Caki2 (cell line): ENCODE results near the gene ABHD3. TPM values are rescaled to one million over a fixed set of nuclear protein-coding genes. Genes with fewer than 3 reads are reported as not detected.
"Not testable (repeated sequence)": the region's sequence is repeated elsewhere in the genome, so short reads cannot be mapped to it uniquely, and the experiment has no call there.

ENCODE experiments used
- DNase-seq: peaks from one replicate; pipeline ENCODE4 v3.0.0-alpha.2; 2015; ENCODE audit warnings: low read depth
- in situ Hi-C: cut with HindIII; loops from 2 replicates; pipeline ENCODE4 v1.10.0; 2016; ENCODE audit warnings: low sequenced_read_pairs, low pct_unique_long_range_greater_than_20kb, mixed read lengths
- total RNA-seq: library from RNA; depleted of rRNA; stranded (reverse); fragments of >200 nt; shearing (Covaris generic); gene quantifications from 2 replicates; pipeline ENCODE4 v1.2.3, GENCODE V29; 2014; ENCODE audit warnings: low replicate concordance; rRNA removed

ABHD3 gene, protein sequence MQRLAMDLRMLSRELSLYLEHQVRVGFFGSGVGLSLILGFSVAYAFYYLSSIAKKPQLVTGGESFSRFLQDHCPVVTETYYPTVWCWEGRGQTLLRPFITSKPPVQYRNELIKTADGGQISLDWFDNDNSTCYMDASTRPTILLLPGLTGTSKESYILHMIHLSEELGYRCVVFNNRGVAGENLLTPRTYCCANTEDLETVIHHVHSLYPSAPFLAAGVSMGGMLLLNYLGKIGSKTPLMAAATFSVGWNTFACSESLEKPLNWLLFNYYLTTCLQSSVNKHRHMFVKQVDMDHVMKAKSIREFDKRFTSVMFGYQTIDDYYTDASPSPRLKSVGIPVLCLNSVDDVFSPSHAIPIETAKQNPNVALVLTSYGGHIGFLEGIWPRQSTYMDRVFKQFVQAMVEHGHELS
- total RNA-seq = 52.6 and 73.5 TPM in 2 replicates

DNA sequence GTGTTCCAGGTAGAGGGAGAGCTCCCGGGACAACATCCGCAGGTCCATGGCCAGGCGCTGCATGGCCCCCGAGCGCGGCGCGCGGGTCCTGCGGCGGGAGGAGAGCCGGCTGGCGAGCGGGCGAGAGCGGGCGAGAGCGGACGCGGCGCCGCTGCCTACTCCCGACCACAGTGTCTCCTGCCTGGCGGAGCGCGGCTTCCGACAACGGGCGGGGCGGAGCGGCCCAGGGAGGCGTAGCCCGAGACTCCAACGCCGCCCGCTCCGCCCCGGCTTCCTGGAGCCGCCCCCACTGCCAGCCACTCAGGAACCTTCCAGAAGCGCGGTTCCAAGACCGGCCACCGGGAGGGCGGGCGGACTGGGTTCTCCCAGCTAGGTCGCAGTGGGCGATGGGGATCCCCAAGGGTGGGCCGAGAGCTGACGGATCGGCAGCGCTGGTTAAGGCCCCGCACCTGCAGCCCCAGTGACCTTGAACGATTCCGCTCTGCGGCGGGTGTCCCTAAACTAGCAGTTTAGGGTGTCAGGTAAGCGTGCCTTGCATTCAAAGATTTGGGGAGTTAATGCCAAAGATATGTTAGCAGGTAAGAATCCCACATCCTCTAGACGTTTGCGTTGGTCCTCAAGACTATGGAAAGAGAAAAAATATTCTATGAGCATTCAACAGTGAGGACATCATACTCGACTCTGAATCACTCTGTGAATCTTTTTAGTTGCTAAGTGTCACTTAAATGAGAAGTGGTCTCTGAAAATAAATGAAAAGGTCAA lies at the start of gene ABHD3:
Gene ABHD3, minus strand, starts transcription at position 172 of the 762 bp plus-strand sequence. Its CDS starts 109 bp downstream, at position 63.
- in situ Hi-C loops = no loop called here
- DNase-seq = peak; percentile 80

DNA sequence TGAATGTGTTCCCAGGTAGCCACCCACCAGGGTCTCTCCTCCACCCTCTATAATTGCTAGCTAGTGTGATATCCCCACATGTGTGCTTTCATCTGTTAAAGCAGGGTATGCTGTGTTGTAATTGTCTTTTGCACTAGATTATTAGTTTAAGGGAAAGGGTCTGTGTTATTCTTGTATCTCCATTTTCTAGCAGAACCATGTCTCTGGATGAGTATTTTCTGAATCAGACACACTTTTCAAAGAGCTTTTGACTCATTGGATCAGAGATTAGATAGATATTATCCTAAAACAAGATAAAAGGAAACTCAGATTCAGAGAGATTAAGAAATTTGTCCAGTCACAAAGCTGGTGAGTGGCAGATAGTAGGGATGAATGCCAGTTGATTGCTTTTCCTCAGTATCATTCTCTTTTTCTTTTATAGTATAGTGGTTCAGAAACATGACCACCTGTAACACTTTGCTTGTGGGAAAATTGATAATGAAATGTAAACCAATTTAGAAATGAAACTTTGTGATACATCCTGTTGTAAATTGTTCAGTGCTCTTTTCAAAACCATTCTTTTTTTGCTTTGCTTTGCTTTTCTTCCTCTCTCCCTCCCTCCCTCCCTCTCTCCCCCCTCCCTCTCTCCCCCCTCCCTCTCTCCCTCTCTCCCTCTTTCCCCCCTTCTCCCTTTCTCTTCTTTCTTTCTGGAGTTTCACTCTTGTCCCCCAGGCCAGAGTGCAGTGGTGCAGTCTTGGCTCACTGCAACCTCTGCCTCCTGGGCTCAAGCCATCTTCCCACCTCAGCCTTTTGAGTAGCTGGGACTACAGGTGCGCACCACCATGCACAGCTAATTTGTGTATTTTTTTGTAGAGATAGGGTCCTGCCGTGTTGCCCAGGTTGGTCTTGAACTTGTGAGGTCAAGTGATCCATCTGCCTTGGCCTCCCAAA lies 43.5 kb upstream of the ABHD3 start:
- in situ Hi-C loops = no loop called here
- no peak for DNase-seq

DNA sequence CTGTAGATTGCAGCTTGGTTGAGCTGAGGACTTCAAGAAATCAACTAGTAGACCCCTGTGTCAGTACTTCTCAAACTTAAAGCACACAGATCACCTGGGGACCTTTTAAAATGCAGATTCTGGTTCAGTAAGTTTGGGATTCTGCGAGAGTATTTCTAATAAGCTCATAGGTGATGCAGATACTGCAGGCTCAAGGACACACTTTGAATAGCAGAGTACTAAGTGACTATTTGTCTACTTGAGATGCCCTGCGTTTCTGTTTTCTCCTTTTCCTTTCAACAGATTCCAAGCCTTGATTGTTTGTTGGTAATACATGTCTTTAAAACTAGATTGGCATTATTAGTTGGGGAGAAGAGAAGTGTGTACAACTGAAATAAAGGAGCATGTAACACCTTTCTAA lies 42.7 kb upstream of the ABHD3 start:
- no peak for DNase-seq
- in situ Hi-C loops = no loop called here

DNA sequence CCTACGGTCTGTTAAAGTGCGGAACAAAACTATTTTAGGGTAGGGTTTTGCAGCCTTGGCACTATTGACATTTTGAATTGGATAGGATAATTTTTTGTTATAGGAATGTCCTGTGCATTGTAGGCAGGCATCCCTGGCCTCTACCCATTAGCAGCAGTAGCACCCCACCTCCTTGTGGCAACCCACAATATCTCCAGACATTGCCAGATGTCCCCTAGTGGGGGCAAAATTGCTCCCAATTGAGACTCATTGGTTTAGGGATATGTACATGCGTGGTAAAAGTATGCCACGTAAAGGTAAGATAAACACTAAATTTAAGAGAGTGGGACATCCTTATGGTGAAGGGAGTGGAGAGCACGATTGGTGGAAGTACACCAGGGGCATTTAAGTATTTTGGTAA lies 40.7 kb upstream of the ABHD3 start:
- in situ Hi-C loops = no loop called here
- no peak for DNase-seq

DNA sequence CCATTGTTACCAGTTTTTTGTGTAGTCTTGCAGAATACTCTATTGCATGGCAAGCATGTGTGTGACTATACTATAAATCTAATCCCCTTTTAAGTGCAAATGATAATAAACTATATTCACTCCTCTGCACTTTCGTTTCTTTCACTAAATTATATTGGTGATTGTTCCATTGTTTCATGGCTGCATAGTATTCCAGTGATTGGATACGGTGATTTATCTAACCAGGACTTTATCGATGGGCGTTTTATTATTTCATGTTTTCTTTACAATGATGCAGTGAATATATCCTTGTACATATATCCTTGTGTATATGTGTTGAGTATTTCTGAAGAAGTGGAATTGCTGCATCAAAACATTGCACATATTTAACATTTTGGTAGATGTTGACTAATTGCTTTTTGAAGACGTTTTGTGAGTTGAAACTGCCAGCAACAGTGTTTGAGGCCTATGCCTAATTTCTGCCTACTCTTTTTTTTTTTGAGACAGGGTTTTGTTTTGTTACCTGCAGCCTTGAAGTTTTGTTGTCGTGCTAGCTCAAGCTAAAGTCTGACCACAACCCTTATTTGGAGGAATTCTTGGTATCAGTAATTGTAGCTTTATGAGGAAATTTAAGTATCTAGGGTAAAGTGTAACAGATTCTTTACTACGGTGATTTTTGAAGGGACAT lies 38.7 kb upstream of the ABHD3 start:
- in situ Hi-C loops = no loop called here
- DNase-seq = no peak

DNA sequence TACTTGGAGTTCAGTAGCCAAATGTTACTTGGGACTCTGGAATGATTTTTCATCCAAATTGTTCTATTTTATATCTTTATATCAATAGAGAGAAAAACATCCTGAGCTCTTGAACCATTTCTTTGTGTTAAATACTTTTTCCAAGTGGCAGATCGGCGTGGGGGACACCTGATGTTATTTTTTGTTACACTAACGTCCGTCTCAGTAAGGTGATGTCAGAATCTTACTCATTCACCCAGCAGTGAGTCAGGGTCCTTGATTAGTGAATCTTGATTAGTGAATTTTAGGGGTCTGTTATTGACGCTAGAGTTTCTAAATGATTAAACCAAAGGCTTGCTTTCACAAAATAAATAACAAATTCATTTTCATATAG lies 37.7 kb upstream of the ABHD3 start:
- in situ Hi-C loops = no loop called here
- no peak for DNase-seq

DNA sequence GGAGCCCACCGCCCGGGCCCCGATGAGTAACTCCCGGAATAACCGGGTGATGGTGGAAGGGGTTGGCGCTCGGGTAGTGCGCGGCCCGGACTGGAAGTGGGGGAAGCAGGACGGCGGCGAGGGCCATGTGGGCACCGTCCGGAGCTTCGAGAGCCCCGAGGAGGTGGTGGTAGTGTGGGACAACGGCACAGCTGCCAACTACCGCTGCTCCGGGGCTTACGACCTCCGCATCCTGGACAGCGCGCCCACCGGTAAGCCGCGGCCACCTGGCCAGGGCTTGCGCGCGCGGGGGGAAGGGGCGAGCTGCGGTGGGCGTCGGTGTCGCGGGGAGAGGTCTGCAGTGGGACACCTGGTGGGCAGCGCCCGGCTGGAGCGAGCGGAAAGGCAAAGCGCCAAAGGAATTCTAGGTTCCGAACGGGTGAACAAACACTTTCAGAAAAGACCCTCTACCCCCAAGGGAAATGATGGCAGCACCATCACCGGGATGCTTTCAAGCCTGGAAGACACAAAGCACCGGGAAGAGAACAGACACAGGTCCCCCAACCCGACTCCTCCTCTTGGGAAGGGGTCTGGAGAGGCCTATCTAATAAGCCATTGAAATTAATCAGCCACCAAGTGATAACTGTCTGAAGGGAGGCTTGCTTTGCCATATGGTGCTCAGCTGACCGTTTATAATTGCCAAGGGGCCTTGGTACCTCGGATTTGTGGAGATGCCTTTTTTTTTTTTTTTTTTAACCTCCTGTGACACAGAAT lies 37.2 kb upstream of the ABHD3 start:
- DNase-seq = peak; percentile 38
- in situ Hi-C loops = no loop called here

DNA sequence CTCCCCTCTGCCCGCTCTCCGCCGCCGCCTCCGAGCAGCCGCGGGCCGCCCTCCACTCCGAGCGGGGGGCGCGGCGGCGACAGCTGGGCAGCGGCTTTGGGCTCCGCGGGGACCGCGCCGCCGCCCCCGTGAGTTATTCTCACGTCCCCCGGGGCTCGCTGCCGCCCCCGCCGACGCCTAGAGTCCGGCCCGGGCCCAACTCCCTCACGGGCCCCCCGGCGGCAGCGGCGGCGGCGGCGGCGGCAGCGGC lies 36.7 kb upstream of the ABHD3 start:
- DNase-seq = no peak
- in situ Hi-C loops = no loop called here

DNA sequence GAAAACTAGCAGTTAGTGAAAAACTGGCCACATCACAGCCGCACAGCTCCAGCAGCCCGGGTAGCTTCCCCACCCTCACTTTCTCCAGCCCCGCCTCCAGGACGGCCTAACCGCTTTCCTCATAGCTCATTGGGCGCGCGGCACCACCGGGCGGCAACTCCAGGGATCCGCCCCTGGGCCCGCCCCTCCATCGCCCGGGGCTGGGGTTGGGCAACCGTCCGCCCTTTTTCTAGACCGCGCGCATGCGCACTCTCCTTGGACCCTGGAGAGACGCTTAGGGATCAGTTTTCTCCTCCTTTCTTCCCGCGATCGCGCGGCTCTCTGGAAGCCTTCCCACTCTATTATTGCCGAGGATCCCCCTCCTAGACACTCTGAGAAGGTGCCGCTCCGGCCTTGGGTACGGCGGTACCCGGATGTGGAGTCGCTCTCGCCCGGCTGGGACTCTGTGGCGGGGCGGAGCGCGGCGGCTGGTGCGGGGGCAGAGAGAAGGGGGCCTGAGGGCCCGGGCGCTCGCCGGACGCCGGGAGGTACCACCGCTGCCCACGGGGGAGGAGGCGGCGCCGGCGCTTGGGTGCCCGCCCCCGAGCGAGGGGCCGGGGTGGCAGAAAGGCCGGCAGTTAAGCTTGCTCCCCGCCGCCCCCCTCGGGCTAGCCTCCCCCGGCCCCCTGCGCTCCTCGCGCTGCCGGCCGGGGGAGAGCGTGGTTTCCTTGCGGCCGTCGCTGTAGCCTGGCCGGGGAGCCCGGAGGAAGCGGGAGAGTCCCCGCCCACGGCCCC lies 36.2 kb upstream of the ABHD3 start, which contains the start of gene MIB1:
Gene MIB1, plus strand, starts transcription at position 255 of the 774 bp plus-strand sequence. CDS start 792 bp downstream, outside the sequence.
- peak; percentile 93 for DNase-seq
- in situ Hi-C loops = no loop called here

DNA sequence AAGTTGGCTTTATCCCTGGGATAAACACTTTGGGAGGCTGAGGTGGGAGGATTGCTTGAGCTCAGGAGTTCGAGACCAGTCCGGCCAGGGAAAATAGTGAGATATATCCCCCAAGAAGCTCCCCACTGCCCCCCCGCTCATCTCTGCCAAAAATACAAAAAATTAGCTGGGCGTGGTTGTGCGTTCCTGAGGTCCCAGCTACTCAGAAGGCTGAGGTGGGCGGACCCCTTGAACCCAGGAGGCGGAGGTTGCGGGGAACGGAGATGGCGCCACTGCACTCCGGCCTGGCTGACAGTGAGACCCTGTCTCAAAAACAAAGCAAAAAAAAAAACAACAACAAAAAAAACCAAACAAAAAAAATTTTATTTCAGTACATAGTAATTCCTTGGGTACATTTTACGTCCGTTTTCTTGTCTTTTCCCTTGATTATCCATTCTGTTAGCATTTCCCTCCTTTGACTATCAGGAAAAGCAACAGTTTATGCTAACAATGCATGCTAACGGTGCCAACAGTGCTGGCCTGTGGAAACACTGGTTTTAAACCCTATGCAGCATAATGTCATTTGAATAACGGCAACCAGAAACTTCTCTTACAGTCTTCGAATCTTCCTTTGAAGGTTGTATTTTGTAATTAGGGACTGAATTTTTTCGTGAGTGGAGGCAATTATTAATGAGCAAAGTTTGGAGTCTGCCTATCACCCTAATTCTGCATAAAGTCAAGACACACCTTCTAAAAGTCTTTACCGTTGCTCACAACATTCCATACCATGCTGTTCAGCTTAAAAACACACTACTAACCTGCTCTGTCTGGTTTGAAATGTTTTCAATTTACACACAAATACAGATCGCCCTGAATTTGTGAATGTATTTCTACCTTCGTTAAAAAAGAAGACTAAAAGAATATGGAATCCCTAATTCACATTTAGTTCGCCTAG lies 35.3 kb upstream of the ABHD3 start:
- DNase-seq = peak; percentile 6
- in situ Hi-C loops = no loop called here

DNA sequence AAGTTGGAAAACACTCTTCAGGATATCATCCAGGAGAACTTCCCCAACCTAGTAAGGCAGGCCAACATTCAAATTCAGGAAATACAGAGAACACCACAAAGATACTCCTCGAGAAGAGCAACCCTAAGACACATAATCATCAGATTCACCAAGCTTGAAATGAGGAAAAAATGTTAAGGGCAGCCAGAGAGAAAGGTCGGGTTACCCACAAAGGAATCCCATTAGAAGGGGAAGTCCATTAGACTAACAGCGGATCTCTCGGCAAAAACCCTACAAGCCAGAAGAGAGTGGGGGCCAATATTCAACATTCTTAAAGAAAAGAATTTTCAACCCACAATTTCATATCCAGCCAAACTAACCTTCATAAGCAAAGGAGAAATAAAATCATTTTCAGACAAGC lies 32.4 kb upstream of the ABHD3 start:
- in situ Hi-C loops, DNase-seq: not testable (repeated sequence)

DNA sequence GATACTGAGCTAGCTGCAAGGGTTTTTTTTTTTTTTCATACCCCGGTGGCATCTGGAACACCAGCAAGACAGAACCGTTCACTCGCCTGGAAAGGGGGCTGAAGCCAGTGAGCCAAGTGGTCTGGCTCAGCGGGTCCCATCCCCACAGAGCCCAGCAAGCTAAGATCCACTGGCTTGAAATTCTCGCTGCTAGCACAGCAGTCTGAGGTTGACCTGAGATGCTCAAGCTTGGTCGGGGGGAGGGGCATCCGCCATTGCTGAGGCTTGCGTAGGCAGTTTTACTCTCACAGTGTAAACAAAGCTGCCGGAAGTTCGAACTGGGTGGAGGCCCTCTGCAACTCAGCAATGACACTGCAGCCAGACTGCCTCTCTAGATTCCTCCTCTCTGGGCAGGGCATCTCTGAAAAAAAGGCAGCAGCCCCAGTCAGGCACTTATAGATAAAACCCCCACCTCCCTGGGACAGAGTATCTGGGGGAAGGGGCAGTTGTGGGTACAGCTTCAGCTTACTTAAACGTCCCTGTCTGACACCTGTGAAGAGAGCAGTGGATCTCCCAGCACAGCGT lies 31.0 kb upstream of the ABHD3 start:
- no peak for DNase-seq
- in situ Hi-C loops = no loop called here

DNA sequence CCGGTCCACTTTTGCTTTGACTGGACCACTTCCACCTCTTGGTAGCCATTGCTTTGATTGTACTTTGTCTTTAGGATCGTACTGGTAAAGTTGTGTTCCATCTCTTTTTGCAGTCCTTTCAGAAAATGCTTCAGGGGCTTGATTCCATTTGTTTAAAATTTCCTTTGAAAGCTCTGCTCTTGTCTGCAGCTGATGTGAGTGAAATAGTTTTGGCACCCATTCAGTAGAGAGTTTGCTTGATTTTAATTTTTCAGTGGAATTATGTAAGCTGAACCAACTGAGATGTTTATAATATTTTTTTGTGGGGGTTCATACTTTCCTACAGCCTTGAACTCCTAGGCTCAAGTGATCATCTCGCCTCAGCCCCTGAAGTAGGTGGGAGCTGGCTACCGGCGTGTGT lies 28.4 kb upstream of the ABHD3 start:
- DNase-seq = no peak
- in situ Hi-C loops = no loop called here

DNA sequence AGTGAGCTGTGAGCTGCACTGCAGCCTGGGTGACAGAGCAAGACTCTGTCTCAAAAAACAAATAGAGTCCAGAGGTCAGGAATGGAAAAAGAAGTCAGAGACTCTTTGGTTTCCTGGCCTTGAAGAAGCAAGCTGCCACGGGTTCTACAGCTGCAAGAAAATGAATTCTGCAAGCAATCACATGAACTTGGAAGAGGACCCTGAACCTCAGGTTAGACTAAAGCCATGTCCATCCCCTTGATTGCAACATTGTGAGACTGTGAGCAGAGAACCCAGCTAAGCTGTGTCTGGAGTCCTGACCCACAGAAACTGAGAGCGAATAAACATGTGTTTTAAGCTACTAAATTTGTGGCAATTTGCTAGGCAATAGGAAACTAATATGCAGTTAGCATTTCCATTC lies 23.1 kb upstream of the ABHD3 start:
- no peak for DNase-seq
- in situ Hi-C loops = no loop called here

DNA sequence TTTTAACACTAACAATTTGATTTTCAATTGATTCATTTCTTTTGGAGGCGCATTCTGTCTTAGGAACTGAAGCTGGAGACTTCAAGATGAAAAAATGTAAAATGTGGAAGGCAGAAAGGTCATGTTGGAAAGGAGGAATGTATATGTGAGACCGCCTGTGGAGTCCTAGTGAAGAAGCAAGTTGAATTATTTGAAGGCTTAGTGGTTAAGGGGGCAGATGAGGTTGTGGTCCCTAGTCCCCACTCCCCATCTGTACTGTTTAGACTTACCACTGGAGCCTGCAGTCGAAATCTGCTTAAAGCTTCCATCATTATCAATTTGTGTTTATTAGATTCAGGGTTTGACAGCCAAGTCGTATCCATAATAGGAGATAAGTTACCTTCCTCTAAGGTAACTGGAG lies 20.6 kb upstream of the ABHD3 start:
- in situ Hi-C loops = no loop called here

DNA sequence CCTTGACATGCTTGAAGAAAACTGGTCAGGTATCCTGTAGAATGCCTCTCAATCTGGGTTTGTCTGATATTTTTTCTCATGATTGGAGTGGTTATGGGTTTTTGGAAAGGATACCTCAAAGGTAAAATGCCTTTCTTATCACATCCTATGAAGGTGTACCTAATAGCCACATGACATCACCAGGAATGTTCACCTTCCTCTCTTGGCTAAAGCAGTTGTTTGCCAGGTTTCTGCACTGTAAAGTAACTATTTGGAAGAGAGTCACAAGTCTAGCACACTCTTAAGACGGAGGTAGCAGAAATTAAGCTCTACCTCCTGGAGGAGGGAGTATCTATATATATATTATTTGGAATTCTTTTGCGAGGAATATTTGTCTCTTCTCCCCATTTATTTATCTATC lies 18.1 kb upstream of the ABHD3 start:
- in situ Hi-C loops = no loop called here
- no peak for DNase-seq

More for the DNA sequence above, 20.6 kb upstream of the ABHD3 start:
- no peak for DNase-seq
